Ishikawa (cell line): ENCODE results near the gene TAF3.

Experiments
- EP300 ChIP-seq: IDR thresholded peaks from 2 replicates; pipeline ENCODE4 v1.6.1; 2012; ENCODE audit warnings: borderline replicate concordance
- RAD21 ChIP-seq: IDR thresholded peaks from 2 replicates; pipeline ENCODE4 v1.6.1; 2012; ENCODE audit warnings: low read depth
- TEAD4 ChIP-seq: IDR thresholded peaks from 2 replicates; pipeline ENCODE4 v1.6.1; 2012

DNA sequence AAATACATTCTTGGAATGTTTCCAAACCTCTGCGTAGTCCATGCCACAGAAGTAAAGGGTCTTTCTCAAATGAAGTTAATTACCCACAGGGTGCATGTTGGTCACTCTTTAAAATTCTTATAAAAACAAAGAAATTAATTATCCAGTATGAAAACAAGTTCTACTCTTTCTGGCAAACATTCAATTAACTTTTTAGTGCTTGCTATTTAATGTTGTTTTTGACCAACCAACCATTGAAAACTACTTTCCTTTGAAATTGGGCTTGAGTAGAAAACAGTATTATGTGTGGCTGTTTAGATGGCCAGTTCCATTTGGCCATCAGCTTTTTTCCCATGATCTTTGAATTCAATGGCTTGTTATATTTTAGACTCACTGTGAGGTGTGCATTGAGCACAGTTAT, 83.0 kb downstream of the TAF3 start:
- TF ChIP-seq TEAD4 = no peak
- TF ChIP-seq EP300 = no peak
- no peak for TF ChIP-seq RAD21
